H54 (cell line): Measurements from ENCODE around the gene TRIM44.
A peak's percentile ranks its signal among the peaks of the same experiment; 100 is the strongest.
"Not testable (repeated sequence)": the region's sequence is repeated elsewhere in the genome, so short reads cannot be mapped to it uniquely, and the experiment has no call there.

ENCODE experiments used
- DNase-seq: peaks from one replicate; pipeline ENCODE4 v3.0.0; 2011; ENCODE audit warnings: low spot score, mixed read lengths; ENCODE audit not compliant: insufficient read length
- FAIRE-seq: peaks from 3 replicates; lab custom pipeline; 2011; peaks lifted over from hg19 to GRCh38; lab: Jason Lieb, UNC
- POLR2A ChIP-seq: IDR thresholded peaks from 2 replicates; pipeline ENCODE4 v1.6.1; 2011; ENCODE audit warnings: low read depth, mild to moderate bottlenecking, low read length

Gene TRIM44

DNA sequence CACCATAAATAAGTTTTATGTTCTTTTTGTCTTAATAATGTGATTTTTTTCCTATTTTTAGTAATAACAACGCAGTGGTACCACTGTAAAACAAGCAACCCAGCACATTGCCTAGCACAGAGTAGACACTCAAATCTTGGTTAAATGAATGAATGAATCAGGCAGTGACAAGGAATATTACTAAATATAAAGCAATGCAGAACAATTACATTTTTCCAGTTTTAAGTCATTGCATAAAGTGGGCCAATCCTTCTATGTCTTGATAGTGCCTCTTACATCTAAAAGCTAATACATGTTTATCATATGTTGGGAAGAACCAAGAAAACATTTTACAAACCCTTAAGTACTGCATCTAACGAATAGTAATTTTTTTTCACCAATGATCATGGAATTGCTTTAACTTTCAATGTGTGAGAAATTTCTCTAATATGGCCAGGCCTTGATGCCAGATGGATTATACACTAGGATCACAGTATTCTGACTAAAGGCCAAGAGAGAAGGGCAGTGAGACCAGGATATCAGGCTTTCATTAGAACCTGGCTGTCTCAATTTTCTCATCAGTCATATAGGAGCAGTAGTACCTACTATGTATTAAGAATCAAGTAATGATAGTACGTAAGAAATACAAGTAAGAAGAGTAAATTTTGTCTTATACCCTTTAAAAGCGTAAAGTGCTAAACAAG lies 88.5 kb downstream of the TRIM44 start:
- FAIRE-seq (peak; percentile 27), DNase-seq (no peak)

DNA sequence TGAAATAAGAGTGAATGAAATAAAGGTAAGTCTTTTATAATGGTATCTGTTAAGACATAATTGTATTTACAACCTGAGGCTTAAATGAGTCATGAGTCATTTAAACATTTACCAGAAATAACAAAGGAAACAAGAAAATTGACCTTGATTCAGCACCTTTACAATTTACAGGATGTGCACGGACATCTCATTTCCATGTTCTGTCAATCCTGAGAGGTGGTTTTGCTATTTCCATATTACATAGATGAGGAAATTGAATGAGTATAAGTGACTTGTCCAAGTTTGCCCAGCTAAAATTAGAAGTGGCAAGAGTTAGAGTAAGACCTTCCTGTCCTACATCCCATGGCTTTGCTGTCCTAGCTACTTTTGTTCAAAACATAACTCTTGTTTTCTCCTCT lies 89.1 kb downstream of the TRIM44 start:
- TF ChIP-seq POLR2A: no peak

More for the DNA sequence above, 88.5 kb downstream of the TRIM44 start:
- TF ChIP-seq POLR2A: no peak

DNA sequence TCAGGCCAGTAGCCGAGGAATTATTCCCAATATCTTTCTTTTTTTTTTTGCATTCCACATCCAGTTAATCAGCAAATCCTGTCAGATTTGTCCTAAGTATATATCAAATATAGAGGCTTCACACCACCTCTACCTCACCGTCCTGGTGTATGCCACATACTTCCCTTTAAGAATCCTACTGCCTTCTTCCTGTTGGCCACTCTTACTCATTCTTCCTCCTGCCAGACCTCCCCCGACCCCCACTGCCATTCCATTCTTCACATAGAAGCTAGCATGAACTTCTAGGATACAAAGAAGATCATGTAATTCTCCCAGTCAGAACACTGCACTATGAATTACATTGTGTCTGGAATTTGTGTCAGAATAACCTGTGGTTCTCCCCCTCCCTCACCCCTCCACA lies 89.5 kb downstream of the TRIM44 start:
- FAIRE-seq (no peak), DNase-seq (no peak)
- no peak for TF ChIP-seq POLR2A

More for the DNA sequence above, 89.1 kb downstream of the TRIM44 start:
- DNase-seq (no peak), FAIRE-seq (peak; percentile 36)

DNA sequence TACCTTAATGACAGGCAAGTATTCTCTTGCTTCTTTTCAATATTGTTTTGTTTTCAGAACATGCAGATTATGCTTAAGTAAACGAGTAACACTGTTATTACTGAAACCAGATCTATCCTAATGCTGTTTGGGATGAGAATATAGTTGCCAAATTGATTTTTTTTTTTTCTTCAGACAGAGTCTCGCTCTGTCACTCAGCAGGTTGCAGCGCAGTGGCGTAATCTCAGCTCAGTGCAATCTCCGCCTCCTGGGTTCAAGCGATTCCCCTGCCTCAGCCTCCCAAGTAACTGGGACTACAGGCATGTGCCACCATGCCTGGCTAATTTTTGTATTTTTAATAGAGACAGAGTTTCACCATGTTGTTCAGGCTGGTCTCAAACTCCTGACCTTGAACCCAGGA lies 91.0 kb downstream of the TRIM44 start:
- DNase-seq, FAIRE-seq: not testable (repeated sequence)

DNA sequence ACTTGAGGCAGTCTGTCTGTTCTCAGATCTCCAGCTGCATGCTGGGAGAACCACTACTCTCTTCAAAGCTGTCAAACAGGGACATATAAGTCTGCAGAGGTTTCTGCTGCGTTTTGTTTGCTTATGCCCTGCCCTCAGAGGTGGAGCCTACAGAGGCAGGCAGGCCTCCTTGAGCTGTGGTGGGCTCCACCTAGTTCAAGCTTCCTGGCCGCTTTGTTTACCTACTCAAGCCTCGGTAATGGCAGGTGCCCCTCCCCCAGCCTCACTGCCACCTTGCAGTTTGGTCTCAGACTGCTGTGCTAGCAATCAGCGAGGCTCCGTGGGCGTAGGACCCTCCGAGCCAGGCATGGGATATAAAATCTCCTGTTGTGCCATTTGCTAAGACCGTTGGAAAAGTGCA lies 97.4 kb downstream of the TRIM44 start:
- not testable (repeated sequence) for FAIRE-seq

DNA sequence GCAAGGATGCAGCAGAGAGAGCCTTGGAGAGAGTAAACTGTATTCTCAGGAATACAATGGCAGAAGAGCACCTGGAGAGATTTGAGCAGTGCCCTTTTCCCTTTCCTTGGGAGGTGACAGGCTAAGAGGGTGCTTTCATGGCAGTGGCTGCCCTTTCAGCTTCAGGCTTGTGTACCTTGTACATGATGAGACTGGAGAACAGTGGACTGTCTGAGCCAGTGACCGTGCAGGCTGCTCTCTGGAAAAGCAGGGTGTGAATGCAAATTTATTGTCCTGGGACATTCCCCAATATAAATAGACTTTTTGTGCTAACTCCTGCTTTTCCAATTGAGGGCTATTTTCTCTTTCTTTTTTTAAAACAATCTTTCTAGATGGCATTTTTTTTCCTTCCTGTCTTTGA lies 99.3 kb downstream of the TRIM44 start:
- DNase-seq (no peak), FAIRE-seq (no peak)
- TF ChIP-seq POLR2A: no peak

More for the DNA sequence above, 97.4 kb downstream of the TRIM44 start:
- not testable (repeated sequence) for DNase-seq

DNA sequence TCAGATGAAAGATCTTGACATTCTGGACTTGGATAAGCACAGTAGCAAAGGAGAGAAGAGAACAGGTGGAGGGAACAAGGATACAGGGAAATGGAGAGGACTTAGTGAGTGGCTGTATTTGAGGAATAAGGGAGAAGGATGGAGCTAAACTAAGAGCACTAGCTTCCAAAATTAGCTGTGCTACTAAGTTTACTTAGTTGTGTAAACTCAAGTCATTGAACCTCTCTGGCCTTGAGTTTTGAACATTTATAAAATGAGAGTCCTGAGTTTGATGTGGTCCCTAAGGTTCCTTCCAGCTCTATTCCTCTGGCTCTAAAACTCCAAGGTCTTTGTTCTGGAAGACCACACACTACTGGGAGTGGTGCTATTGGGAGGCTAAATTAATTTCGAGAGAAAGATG lies 100.7 kb downstream of the TRIM44 start:
- DNase-seq (no peak), FAIRE-seq (no peak)
- TF ChIP-seq POLR2A: no peak

DNA sequence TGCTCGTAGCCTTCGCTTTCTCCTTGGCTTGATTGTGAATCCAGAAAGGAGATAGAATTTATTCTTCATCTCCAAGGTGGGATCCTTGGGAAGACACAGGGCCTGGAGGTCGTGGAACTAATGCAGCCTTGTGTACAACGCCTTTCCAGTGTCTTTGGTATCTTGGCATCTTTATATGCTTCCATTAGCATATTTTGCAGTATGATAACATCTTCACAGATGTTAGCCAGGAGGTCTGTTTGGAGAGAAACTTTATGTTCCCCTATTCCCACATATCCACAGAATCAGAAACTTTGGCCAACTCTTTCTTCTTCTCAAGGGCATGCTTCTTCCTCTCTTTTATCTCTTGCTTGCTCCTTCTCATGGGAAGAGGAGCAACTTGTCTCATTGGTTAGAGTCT lies 101.2 kb downstream of the TRIM44 start:
- DNase-seq (no peak), FAIRE-seq (no peak)
- no peak for TF ChIP-seq POLR2A

DNA sequence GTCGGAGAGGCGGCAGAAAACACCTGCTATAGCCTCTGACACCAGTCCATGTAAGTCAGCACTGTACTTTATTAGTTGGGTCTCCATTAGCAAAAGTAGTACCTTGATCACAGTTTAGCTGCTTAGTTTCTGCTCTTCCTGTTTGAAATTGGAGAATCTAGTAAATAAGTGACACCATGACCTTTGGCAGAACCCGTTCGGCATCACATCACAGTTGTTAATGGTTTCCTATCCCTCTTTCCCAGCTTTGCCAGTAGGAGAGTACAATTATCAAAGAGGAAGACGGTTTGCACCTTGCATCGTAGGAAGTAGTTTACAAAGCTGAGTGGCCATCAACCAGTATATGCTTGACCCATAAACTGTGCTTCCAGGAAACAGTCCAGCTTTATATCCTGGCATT lies 101.8 kb downstream of the TRIM44 start:
- DNase-seq: no peak
- FAIRE-seq: no peak
- no peak for TF ChIP-seq POLR2A

DNA sequence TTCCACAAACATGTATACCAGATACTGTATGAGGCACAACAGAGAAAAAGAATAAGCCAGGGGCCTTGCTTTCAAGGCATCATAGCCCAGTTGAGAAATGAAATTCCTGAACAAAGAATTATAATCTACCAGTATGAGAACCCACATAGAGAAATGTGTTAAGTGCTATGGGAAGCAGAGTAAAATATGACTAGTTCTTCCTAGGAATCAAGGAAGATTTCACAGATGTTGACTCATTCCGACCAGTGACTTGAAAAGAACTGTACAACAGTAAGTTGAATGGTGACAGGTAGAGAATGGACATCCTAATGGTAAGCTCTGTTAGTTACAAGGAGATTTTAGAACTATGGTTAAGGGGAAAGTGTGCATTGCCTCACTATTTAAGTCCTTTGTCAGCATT lies 102.6 kb downstream of the TRIM44 start:
- DNase-seq: no peak
- FAIRE-seq: no peak
- TF ChIP-seq POLR2A: no peak

DNA sequence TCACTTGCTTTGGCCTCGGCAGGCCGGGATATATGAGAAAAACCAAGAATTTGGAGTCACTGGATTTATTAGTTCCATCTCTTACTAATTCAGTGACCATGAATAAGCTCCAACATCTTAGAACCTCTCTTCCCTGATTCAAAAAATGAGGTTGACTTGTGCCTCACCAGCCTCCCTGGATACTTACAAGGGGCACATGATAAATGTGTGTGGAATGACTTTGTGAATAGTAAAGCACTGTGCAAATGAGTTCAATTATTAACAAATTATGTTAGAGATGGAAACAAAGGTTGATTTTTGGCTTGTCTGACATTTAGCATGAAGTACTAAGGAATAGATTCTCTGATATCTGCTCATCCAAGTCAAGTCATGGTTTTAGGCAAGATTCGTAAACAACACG lies 104.1 kb downstream of the TRIM44 start:
- TF ChIP-seq POLR2A: no peak
- no peak for FAIRE-seq
- DNase-seq: no peak

DNA sequence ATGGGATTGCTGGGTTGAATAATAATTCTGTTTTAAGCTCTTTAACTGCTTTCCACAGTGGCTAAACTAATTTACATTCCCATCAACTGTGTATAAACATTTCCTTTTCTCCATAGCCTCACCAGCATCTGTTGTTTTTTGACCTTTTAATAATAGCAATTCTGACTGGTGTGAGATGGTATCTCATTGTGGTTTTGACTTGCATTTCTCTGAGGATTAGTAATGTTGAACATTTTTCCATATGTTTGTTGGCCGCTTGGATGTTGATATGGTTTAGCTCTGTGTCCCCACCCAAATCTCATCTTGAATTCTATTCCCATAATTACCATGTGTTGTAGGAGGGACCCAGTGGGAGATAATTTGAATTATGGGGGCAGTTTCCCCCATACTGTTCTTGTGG lies 107.8 kb downstream of the TRIM44 start:
- not testable (repeated sequence) for DNase-seq, FAIRE-seq

DNA sequence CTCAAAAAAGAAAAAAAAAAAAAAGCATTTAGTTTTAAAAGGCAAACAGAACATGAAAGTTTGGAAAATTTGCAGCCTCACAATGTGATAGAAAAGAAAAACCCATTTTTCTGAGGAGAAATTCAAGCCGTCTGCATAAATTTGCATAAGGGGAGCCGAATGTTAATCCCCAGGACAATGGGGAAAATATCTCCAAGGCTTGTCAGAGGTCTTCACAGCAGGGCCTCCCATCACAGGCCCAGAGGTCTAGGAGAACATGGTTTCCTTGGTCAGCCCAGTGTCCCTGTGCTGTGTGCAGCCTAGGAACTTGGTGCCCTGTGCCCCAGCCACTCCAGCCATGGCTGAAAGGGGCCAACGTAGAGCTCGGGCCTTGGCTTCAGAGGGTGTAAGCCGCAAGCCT lies 109.1 kb downstream of the TRIM44 start:
- DNase-seq (no peak), FAIRE-seq (no peak)
- TF ChIP-seq POLR2A: no peak

DNA sequence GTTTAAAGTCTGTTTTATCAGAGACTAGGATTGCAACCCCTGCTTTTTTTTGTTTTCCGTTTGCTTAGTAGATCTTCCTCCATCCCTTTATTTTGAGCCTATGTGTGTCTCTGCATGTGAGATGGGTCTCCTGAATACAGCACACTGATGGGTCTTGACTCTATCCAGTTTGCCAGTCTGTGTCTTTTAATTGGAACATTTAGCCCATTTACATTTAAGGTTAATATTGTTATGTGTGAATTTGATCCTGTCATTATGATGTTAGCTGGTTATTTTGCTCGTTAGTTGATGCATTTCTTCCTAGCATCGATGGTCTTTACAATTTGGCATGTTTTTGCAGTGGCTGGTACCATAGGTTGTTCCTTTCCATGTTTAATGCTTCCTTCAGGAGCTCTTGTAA lies 114.7 kb downstream of the TRIM44 start:
- DNase-seq, FAIRE-seq: not testable (repeated sequence)

DNA sequence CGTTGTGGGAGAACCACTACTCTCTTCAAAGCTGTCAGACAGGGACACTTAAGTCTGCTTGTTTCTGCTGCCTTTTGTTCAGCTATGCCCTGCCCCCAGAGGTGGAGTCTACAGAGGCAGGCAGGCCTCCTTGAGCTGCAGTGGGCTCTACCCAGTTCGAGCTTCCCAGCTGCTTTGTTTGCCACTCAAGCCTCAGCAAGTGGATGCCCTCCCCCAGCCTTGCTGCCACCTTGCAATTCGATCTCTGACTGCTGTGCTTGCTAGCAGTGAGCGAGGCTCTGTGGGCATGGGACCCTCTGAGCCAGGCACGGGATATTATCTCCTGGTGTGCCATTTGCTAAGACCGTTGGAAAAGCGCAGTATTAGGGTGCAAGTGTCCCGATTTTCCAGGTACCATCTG lies 116.4 kb downstream of the TRIM44 start:
- DNase-seq, FAIRE-seq: not testable (repeated sequence)

DNA sequence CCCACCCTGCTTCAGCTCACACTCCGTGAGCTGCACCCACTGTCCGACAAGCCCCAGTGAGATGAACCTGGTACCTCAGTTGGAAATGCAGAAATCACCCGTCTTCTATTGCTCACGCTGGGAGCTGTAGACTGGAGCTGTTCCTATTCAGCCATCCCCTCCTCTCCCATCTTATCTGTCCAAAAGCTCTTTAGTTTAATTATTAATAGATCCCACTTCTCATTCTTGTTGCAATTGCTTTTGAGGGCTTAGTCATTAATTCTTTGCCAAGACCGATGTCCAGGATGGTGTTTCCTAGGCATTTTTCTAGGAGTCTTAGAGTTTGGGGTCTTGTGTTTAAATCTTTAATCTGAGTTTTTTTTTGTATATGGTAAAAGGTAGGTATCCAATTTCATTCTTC lies 116.8 kb downstream of the TRIM44 start:
- no peak for FAIRE-seq

More for the DNA sequence above, 116.8 kb downstream of the TRIM44 start:
- TF ChIP-seq POLR2A: no peak
- DNase-seq: no peak
